Kasumi-1 (cell line): ENCODE results near the gene SEMA4F.
A peak's percentile ranks its signal among the peaks of the same experiment; 100 is the strongest.

Source experiments
- DNase-seq, 2 experiments: peaks; one replicate each; lab custom pipeline; 2025; lab: John Stamatoyannopoulos, UW

SEMA4F gene

GRCh38 chr2:74707837-74708236, 53.8 kb downstream of the SEMA4F start:
- no peak for DNase-seq

GRCh38 chr2:74708296-74708695, 54.2 kb downstream of the SEMA4F start:
- DNase-seq = no peak

GRCh38 chr2:74708883-74709282, 54.8 kb downstream of the SEMA4F start:
- no peak for DNase-seq

- DNase-seq = no peak
These were observed 58.4 kb downstream of the SEMA4F start for GRCh38 chr2:74712223-74713053.

- DNase-seq = no peak
These were observed 60.6 kb downstream of the SEMA4F start for GRCh38 chr2:74714691-74715080.

- DNase-seq = peak; percentile 86
These were observed 61.2 kb downstream of the SEMA4F start for GRCh38 chr2:74715081-74715791.

- DNase-seq = no peak
These were observed 61.8 kb downstream of the SEMA4F start for GRCh38 chr2:74715880-74716279.

GRCh38 chr2:74719066-74719465, 65.0 kb downstream of the SEMA4F start:
- no peak for DNase-seq

GRCh38 chr2:74721316-74721715, 67.3 kb downstream of the SEMA4F start:
- no peak for DNase-seq

GRCh38 chr2:74724496-74724895, 70.4 kb downstream of the SEMA4F start:
- no peak for DNase-seq

- no peak for DNase-seq
These were observed 71.2 kb downstream of the SEMA4F start for GRCh38 chr2:74725287-74725686.

- no peak for DNase-seq
These were observed 74.8 kb downstream of the SEMA4F start for GRCh38 chr2:74728842-74729241.

- no peak for DNase-seq
These were observed 76.5 kb downstream of the SEMA4F start for GRCh38 chr2:74730530-74730929.
